ENCODE results near the gene NOS1AP. TPM values are rescaled to one million over a fixed set of nuclear protein-coding genes. Genes with fewer than 3 reads are reported as not detected.
A peak's percentile ranks its signal among the peaks of the same experiment; 100 is the strongest.
"Not testable (repeated sequence)": the region's sequence is repeated elsewhere in the genome, so short reads cannot be mapped to it uniquely, and the experiment has no call there.

NOS1AP gene
- total RNA-seq, 1 experiment from 2014 or later = 0.98 TPM

DNA sequence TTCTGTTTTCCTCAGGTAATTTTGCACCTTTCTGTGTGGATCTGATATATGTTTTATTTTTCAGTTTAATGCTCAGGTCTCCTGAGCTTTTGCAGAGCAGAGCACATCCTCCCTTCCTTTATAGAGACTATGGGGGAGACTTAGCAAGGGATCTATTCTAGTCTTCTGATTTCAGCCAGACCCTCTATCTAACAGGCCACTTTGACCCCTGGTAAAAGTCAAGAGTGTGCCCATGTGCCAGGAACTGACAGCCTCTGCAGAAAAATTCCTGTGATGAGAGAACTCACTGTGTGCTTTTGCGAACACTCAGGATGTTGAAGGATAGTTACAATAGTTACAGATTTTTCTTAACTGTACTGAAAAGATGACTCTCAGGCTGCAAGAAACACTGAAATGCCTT is 123.3 kb downstream of the NOS1AP start:
- no peak for DNase-seq (ENCODE audit: low read depth)

DNA sequence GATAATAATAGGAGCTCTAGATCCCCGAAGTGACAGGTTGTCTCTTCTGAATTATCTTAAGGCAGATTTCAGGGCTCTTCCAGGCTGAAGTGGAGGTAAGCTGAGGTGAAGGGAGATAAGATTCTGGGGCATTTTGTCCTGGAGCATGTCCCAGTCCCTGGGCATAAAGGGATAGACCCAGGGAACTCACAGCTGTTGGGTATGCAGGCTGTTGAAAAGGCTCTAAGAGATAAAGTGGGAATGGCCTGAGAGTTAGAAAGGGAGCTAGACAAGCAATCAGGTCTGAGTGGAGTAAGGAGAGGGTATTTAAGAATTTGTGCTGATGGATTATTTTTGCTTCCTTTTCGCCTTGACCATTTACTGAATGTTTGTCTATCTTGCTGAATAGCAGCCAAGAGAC is 123.7 kb downstream of the NOS1AP start:
- no peak for DNase-seq (ENCODE audit: low read depth)

DNA sequence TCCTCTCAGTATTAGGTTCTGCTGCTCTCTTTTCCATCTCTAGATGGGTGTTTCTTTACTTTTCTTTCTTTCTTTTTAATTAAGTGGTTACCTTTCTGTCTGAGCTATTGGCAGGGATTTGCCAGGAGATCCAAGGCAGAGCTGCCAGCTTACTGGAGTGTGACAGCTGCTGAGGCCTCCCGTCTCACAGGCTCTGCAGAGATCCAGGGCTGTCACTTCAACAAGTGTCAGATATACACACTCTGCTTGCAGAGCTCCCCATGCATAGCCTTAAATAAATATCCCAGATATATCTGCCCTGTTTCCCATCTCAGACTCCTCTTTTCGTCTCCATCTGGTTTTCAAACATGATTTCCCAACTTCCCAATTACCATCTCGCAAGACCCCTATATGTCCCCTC is 124.3 kb downstream of the NOS1AP start:
- DNase-seq (ENCODE audit: low read depth) = no peak

DNA sequence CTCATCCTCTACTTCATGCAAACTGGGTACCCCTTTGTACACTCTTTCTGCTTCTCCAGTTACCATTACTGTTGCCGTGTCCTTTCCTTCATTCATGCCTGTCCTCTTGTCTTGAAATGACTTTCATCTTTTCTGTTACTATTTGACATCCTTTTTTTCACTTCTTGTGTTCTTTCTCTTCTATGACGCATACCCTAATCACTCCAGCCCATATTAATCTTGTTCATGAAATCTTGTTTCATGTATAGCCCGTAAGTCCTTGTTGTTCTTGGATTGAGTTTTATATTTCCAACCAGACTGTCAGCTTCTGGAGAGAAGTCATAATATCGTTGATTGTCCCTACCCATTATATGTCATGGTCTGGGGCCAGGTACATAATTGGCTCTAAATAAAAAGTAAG is 126.1 kb downstream of the NOS1AP start:
- no peak for DNase-seq (ENCODE audit: low read depth)

DNA sequence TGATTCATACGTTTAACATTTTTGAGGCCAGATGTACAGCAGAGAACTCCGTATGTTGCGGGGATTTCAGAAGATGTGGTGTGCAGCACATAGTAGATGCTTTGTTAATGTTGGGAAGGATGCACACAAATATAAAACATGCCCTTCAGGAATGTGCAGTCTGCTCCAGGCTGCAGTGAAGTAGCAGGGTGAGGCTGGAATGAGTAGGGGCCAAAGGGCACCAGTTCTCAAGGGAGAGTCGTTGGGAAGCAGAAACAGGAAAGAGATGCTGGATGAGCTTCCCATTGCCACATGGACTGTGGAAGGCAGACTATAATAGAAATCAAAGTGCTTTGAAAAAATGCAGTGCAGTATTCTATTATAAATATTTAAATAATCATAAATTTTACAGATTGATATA is 126.9 kb downstream of the NOS1AP start:
- DNase-seq (ENCODE audit: low read depth) = no peak

DNA sequence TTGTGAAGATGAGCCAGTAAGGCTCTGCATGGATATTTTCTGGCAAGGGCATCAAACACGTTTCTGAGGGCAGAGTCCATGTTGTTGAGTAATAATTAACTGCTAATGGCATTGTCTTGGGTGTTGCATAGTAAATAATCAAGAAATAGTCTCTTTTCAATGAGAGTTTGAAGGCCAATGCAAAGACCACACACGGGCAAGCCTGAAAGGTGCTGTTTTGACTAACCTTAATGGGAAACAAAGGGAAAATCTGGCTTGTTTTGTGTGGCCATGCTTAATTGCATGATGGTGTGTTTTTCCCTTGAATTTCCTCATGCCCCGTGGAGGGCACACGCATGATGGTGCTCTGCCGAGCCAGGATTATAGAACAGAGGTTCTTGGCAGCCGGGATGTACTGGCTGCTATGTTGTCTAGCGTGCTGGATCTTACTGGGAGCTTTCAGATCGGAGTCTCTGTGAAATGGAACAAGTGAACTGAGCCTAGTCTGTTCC is 127.6 kb downstream of the NOS1AP start:
- DNase-seq (ENCODE audit: low read depth) = no peak

DNA sequence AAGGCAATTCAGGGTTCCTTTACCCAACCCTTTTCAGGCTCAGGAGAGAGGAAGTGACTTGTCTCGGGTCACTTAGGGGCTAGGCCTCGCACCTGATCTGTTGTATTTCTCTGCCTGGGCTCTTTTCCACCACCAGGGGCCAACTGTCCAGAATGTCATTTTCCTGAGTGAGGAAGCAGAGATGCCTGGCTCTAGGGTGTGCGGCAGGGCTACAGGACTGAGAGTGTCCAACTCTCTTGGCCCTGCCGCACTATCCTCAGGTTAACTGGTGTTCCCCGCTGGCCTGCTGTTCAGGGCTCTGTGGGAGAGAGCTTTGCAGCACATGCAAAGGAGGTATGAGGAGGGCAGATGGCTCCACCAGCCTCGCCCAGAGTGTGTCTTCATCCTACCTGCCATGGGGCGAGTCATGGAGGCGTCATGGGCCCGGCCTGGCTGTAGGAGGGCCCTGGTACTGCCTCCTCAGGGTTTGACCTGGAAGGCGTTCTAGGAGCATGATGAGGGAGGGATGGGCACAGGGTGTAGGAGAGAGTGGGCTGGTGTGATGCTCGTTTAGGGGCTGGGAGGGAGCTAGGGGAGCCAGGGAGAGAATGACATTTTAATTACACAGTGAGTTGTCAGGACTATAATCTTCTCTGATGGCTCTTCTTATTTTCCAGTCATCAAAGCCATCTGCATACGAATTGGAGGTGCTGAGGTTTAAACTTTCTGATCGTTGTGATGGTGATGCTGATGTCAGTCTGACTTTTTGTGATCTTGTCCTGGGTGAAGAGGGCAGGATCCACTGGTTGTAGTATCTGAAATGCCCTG is 128.3 kb downstream of the NOS1AP start:
- DNase-seq (ENCODE audit: low read depth) = no peak

DNA sequence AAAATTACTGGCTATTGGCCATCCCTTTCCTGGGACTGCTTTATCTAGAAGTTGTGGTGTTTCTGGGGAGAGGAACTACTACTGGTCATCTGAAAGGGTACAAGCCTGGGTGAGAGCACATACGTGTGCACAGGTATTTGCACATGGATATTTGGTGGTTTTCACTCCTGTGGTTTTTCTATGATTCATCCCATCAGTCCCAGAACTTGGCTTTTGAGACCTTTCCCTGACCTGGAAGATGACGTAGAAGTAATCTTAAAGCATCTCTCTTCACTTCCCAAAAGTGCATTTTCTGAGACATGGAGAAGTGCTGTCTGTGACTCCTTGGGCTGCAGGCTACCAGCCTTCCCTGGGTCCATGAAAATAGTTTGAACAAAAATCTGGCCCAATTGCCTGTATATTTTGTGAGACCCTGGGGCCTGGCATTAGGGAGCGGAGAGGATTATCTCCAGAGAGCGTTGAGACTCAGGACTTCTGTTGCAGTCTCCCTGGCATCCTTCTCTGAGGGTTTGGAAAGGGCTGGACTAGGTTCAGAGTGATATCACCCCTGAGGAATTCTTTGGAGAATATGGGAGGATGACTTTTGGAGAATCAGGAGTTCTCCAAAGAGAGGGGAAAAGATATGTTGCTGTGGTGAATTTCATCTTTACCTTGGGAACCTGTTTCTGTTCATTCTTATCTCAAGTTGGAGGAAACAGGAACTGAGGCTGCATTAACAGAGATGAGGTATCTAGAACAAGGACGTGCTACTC is 130.8 kb downstream of the NOS1AP start:
- no peak for DNase-seq (ENCODE audit: low read depth)

DNA sequence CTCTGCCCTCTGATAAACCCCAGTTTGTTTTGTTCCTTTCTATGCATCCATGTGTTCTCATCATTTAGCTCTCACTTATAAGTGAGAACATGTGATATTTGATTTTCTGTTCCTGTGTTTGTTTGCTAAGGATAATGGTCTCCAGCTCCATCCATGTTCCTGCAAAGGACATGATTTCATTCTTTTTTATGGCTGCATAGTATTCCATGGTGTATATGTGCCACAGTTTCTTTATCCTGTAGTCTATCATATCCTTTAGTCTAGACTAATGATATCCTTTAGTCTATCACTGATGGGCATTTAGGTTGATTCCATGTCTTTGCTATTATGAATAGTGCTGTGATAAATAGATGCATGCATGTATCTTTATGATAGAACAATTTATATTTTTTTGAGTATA is 131.6 kb downstream of the NOS1AP start:
- not testable (repeated sequence) for DNase-seq (ENCODE audit: low read depth)

DNA sequence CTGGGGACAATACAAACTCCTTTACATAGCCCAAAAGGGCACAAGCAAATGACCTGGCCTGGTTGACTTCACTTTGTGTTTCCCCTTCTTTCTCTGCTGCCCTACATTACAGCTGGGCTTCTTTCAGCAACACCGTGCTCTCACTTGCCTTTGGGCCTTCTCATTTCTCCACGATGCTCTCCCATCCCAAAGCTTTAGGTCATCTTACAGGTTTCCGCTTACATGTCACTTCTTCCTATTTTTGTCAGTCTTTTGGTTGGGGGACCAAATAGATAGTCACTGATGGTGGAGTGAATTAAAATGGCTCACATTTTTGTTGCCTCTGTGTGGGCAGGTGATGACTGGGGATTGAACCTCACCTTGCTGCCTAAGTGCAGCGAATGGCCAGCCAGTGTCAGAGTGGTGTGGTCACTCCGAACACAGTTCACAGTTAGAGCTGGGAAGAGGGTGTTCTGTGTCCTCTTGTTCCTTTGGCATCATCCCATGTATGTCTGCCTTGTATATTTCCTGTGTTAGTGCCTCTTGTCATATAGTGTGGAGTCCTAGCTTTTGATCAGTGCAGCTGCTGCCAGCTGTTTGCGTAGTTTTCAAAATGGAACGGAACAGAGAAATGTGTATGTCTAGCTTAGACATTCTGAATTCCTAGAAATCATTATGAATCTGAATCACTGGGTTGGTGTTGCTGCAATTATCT is 134.8 kb downstream of the NOS1AP start:
- DNase-seq (ENCODE audit: low read depth) = no peak

DNA sequence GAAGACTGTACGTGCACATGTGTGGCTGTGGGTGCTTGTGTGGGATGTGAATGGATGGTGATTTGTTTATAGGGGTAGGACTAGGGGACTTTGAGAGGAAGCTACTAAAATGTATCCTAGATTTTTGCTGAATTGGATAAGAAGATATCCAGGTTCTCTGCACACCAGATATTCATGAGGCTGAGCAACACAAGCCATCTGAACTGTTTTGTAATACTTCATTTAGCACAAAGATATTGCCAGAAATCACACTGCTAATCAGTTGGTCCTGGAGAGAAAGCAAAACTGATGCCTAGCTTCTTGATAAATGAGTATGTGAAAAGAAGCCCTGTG is 135.3 kb downstream of the NOS1AP start:
- DNase-seq (ENCODE audit: low read depth) = no peak

DNA sequence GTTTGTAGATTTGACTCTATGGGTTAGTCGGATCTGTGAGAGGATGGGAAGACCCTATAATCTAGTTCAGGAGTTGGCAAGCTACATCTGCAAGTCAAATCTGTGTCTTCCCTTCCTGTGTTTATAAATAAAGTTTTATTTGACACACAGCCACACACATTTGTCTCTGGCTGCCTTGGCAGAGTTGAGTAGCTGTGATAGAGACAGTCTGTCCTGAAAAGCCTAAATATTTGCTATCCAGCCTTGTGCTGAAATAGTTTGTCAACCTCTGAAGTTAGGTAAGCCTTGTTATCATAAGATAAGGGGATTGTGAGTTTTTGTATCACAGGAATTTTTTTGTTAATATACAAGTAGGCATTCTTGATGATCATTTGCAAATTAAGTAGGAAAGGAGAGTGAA is 136.8 kb downstream of the NOS1AP start:
- no peak for DNase-seq (ENCODE audit: low read depth)

DNA sequence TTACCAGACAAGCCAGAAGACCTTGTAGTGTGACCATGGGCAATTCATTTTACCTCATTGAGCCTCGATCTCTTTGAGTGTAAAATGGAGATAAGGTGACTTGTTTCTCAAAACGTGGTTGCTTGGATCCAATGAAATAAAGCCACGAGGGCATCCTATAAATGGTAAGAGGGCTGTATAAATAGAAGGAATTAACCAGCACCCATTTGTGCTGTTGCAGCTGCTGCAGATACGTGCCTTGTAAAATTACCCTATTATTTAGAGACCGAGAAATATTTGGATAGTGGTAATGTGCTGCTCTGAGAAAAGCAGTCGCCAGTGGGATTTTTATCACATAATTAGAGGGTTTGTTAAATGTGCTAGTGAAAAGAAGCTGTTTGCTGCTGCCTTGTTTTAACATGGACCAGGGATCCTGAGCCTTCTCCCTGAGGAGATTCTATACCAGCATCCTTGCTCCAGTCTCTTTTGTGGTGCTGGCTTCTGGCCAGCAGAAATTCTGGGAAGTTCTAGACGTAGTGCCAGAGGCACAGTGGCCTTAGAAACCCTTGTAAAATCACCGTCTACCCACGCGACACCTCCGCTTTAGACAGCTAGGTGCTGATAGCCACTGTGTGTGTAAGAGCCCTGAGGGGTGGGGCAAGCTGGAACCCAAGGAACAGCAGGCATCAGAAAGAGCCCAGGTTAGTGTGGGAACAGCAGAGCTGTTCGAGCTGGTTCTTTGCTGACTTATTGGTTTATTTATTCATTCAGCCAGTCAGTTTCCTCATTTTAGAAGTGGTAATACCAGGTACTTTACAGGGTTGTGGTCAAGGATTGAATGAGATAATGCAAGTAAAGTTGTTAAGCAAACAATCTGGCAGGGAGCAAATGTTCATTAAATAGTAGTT is 137.5 kb downstream of the NOS1AP start:
- peak; percentile 14 for DNase-seq (ENCODE audit: low read depth)

DNA sequence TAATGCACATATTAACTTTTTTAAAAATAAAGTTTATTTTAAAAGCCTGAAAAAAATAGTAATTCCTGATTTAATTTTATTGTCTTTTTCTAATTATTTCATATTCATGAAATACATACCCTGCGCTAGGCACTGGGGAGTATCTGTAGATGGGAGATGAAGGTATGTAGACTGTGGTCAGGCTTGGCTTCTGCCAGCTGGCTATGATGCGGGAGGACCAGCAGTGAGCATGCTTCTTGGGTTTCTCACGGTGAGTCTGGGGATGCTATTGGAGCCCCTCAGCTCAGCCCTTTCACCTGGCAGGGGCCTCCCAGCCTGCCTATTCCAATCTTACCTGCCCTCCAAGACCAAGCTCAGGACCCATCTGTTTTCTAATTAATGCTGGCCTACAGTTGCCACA is 138.4 kb downstream of the NOS1AP start:
- no peak for DNase-seq (ENCODE audit: low read depth)

DNA sequence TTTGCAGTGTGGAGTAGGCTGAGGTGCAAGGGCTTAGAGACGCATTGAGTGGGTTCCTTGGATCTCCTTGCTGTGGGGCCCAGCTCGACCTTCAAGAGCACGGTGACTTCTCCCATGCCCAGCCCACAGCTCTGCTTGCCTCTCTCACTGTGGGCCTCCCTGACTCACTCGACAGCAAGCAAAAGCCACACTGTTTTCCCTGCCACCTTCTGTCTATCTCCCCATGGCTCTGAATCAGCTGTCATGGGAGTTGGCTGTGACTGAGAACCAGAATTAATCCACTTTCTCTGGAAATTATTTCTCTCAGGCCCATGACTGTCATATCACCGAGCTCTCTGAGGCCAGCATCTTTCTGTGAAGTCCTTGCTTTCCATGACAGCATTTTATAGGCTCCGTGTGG is 140.7 kb downstream of the NOS1AP start:
- DNase-seq (ENCODE audit: low read depth) = no peak

DNA sequence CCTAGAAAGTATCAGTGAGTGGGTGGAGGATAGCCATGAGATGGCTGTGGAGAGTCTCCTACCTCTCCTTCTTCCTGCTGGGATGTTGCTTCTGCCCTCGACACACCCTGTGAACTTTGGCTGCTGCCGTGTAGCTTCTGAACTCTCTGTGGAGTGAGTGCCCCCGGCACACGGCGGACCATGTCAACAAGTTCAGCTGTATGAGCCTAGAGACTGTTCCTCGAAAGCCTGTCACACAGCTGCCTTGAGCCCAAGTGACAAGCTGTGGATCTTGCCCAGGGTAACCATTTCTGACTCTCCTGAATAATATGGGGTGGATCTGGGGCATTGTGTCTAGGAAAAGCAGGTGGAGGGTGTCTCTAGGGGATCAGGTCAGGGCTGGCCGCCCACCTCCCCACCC is 143.2 kb downstream of the NOS1AP start:
- DNase-seq (ENCODE audit: low read depth) = no peak

DNA sequence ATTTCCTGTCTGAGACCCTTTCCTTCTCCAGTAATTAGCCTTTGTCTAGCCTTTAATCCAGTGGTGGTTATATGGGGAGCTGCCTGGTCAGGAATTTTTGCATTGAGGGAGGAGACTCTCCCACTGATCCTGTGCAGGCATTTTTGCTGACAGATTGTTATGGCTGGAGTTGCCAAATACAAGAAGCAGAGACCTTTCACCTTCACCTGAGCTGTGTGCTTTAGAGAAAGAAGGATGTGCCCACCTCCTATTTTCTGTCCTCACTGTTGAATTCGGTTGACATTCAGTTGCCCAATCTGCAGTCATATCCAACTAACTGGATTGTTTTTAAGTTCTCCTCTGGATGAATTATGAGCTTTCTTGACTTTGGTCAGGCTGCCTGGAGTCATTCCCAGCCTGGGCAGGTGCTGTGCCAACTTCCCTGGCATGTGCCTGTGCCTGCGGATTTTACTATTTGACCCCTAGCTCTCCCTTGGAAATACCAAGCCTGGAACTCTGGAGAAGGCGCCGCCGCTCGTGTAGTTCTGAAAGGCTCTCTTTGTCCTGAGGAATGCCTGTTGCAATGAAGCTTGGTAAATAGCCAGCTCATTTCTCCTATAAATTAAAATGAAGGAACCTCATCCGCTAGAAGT is 143.9 kb downstream of the NOS1AP start:
- no peak for DNase-seq (ENCODE audit: low read depth)

DNA sequence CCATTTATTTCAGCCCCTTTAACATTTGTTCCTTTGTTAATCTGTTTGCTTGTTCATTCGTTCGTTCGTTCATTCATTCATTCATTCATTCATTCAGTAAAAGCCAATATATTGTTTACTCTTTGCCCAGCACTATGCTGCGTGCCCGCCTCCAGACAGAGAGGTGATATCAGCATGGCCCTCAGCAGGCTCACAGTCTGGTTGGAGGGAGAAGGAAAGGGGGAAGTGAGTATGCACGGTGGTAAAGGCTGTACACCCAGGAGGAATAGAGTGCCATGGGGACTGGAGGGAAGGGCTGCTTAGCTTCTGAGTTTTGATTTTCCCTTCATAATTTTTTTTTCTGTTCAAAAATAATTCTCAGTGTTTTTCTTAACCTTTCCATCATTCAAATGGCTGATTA is 144.7 kb downstream of the NOS1AP start:
- DNase-seq (ENCODE audit: low read depth) = no peak

DNA sequence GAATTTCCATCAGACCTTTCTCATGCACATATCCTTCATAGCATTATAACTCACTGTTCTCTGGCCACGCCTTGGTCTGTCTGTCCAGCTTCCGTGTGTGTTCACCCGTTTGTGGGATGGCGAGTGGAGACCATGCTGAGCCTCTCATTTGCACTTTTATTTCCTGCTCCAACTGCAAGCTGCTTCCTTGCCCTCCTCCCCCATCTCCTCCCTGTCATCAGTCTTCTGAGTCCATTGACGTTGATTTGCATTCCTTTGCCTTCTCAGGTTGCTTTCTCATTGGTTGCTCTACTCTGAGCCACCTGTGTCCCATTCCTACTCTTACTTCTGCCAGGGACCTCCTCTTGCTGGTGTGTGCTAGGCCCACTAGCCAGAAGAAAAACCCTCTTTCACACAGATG is 146.4 kb downstream of the NOS1AP start:
- DNase-seq (ENCODE audit: low read depth) = no peak

DNA sequence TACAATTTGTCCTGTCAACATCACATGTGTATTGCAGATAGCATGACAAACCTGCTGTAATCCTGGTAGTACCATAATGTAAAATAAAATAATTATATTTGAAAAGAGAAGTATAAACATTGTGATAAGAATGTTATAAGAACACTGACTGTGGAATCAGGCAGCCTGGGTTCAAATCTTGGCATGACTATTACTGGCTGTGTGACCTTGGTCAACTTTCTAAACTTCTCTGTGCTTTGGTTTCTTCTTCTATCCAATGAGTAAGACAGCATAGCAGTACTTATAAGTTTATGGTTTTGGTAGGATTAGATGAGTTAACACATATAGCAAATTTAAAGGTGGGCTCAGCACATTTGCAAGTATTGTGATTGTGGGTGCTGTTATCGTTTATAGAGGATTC is 147.1 kb downstream of the NOS1AP start:
- DNase-seq (ENCODE audit: low read depth) = no peak

DNA sequence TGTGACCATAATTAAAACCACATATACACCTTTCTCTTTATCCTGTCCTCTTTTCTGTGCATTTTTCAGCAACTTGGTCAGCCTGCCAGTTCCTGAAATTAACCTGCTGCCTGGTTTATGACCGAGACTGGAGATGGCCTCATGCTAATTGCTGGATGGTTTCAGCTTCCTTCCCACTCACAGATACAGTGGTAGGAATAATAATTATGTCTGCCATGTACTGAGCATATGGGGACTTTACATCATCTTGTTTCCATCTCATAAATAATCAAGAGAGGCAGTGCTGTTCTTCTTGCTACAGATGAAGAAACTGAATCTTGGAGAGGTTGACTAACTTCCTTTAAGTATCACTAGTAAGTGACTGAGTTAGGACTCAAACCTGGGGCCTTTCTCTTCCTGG is 148.2 kb downstream of the NOS1AP start:
- DNase-seq (ENCODE audit: low read depth) = no peak

Data from LHCN-M2 (cell line).